HL-60 (cell line): ENCODE measurements around the gene OSBP2.
A peak's percentile ranks its signal among the peaks of the same experiment; 100 is the strongest.

Source experiments
- DNase-seq, 2 experiments: peaks; one replicate each; pipeline ENCODE4 v3.0.0-alpha.2; 2010 to 2020; ENCODE audit warnings: low read depth in 1 of 2, low spot score in 1 of 2
- H3K27ac ChIP-seq: fragments of 250-450 bp; sonication (Bioruptor Pico); replicated peaks from 2 replicates; pipeline ENCODE4 v1.5.1; 2020; ENCODE audit warnings: mild to moderate bottlenecking, moderate library complexity
- H3K27me3 ChIP-seq: fragments of 250-450 bp; sonication (Bioruptor Pico); 2 replicates; pipeline ENCODE4 v1.5.1; 2021; ENCODE audit warnings: mild to moderate bottlenecking, moderate library complexity; ENCODE audit not compliant: insufficient read depth, poor library complexity, severe bottlenecking
- H3K4me3 ChIP-seq: replicated peaks from 2 replicates; pipeline ENCODE4 v1.5.1; 2011; ENCODE audit warnings: mild to moderate bottlenecking, control low read depth, low read length; ENCODE audit not compliant: insufficient read depth
- CTCF ChIP-seq: IDR thresholded peaks from one replicate; pipeline ENCODE4 v1.5.1; 2011; ENCODE audit warnings: low read length, control low read depth, inconsistent platforms; ENCODE audit not compliant: insufficient read depth
- GABPA ChIP-seq: IDR thresholded peaks from 2 replicates; pipeline ENCODE4 v1.6.1; 2012; ENCODE audit warnings: low read depth
- POLR2AphosphoS5 ChIP-seq: IDR thresholded peaks from 2 replicates; pipeline ENCODE4 v1.6.1; 2012; ENCODE audit warnings: low read depth
- SPI1 ChIP-seq: IDR thresholded peaks from 2 replicates; pipeline ENCODE4 v1.6.1; 2012; ENCODE audit warnings: low read depth, mild to moderate bottlenecking, borderline replicate concordance
- TF ChIP-seq, protein P1 (sequence below): IDR thresholded peaks from 2 replicates; pipeline ENCODE4 v1.6.1; 2012; ENCODE audit warnings: low read depth; ENCODE audit not compliant: insufficient replicate concordance

Gene OSBP2

GRCh38 chr22:30694171-30694639 is 469 bp upstream of the OSBP2 start:
- peak overlapping the region; percentile 34 for H3K4me3 ChIP-seq
- TF ChIP-seq GABPA (no peak), CTCF (no peak), POLR2AphosphoS5 (no peak), SPI1 (no peak)
- TF ChIP-seq, protein P1, sequence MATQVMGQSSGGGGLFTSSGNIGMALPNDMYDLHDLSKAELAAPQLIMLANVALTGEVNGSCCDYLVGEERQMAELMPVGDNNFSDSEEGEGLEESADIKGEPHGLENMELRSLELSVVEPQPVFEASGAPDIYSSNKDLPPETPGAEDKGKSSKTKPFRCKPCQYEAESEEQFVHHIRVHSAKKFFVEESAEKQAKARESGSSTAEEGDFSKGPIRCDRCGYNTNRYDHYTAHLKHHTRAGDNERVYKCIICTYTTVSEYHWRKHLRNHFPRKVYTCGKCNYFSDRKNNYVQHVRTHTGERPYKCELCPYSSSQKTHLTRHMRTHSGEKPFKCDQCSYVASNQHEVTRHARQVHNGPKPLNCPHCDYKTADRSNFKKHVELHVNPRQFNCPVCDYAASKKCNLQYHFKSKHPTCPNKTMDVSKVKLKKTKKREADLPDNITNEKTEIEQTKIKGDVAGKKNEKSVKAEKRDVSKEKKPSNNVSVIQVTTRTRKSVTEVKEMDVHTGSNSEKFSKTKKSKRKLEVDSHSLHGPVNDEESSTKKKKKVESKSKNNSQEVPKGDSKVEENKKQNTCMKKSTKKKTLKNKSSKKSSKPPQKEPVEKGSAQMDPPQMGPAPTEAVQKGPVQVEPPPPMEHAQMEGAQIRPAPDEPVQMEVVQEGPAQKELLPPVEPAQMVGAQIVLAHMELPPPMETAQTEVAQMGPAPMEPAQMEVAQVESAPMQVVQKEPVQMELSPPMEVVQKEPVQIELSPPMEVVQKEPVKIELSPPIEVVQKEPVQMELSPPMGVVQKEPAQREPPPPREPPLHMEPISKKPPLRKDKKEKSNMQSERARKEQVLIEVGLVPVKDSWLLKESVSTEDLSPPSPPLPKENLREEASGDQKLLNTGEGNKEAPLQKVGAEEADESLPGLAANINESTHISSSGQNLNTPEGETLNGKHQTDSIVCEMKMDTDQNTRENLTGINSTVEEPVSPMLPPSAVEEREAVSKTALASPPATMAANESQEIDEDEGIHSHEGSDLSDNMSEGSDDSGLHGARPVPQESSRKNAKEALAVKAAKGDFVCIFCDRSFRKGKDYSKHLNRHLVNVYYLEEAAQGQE: no peak
- peak in 1 of 2 experiments; percentile 15 for DNase-seq
- no peak overlapping the region for H3K27ac ChIP-seq
- H3K27me3 ChIP-seq: peaks cover 34% of the 10 kb centered on the region

GRCh38 chr22:30695351-30695851 is 727 bp downstream of the OSBP2 start:
- Histone ChIP-seq H3K27ac (no peak overlapping the region), H3K4me3 (no peak overlapping the region), H3K27me3 (peaks cover 34% of the 10 kb centered on the region)
- TF ChIP-seq POLR2AphosphoS5: no peak
- no peak for DNase-seq

DNA sequence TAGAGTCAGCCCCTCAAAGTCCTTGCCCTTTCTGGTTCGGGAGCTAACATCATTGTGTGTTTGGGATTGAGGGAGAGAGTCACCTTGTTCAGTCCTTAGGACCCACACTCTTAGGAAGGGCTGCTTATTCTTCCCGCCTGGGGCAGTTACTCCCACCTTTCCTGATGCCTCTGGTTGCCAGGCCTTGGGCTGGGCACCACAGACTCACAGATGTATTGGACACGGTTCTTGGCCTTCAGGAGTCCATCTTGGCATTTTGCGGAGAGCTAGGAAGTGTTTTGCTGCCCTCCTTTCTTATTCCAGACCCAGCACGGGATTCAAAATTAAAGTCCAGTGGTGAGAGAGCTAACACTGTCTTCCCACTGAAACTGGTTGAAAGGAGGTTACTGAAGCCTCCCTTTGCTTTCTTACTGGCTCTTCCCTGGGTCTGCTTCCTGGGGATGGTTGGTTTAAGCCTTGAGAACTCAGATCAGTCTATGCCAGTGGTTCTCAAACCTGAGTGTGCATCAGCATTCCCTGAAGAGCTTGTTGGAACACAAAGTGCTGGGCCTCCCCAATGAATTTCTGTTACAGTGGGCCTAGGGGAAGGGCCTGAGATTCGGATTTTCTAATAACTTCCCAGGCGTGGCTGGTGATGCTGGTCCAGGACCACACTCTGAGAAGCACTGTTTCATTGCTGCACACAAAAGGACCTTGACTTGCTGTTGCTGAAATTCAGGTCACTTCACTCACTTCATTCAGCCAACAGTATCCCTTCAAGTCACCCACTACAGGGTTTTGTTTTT is 1.4 kb downstream of the OSBP2 start:
- no peak overlapping the region for H3K27ac ChIP-seq
- DNase-seq: no peak
- TF ChIP-seq GABPA: no peak
- no peak for TF ChIP-seq SPI1
- TF ChIP-seq CTCF: no peak
- TF ChIP-seq POLR2AphosphoS5: no peak
- TF ChIP-seq, protein P1: no peak
- H3K27me3 ChIP-seq: peaks cover 30% of the 10 kb centered on the region
- H3K4me3 ChIP-seq: no peak overlapping the region

DNA sequence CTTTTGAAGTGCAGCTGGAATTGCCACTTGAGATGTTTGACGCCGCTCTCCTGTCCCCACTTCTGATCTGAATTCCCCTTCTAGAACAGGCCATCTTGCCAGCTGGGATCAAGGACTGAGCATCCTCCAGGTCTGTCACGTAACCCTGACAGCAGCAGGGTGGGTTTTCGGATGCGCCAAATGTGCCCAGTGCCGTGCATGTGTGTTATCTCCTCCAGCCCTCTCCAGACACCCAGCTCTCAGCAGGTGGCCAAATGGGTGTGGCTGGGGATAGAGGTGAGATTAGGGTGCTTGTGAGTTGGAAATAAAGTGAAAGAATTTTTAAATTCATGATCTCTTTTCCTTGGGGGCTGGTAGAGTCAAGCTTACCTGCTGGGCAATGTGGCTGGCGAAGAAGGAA is 3.3 kb downstream of the OSBP2 start:
- Histone ChIP-seq H3K27me3 (peaks cover 26% of the 10 kb centered on the region), H3K4me3 (no peak overlapping the region), H3K27ac (no peak overlapping the region)
- DNase-seq: no peak
- TF ChIP-seq GABPA (no peak), POLR2AphosphoS5 (no peak), CTCF (no peak), SPI1 (no peak)
- TF ChIP-seq, protein P1: no peak
